ENCODE data around the gene HNRNPC. TPM values are rescaled to one million over a fixed set of nuclear protein-coding genes. Genes with fewer than 3 reads are reported as not detected.

Gene HNRNPC
- total RNA-seq, 1 experiment from 2014 or later = 843 TPM

DNA sequence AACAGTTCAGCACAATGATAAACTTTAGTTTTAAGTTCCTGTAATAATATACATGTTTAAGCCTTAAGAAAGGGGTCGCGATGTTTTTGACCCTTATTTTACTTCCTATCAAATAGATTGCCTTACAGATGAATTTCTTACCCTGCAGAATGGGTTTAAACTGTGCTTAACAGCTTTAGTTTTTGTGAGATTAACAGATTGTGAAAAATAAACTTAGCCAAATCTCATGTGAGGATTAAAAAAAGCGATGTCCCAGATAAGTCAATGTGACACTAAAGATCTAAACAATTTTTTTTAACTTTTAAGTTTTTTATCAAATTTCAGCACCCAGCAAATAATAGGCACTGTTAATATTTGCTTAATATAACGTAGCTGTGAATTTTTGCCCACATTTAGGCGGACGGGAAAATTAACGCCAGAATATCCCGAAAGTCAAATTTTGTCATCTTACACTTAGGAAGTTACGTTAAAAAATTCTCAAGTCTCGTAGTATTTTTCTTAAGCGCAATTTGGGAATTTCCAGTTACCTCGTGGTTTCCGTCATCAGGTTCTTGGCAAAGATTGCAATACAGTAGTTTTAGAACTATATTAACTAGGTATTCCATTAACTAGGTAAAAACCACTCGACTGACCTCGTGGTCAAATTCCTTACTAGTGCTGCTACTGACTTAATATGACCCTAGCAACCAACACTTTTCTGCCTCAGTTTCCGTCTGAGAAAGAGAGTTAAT lies 1.2 kb downstream of the HNRNPC start:
- DNase-seq (ENCODE audit: low read depth, low spot score) = no peak

GRCh38 chr14:21267431-21267845 lies 1.8 kb downstream of the HNRNPC start:
- Histone ChIP-seq H3K4me3 (replicated peaks in 1 of 2; ENCODE audit: low read depth in 1 of 2, low read length in 2 of 2) (peak overlapping the region; percentile 91 to 98), H3K4me1 (ENCODE audit: control insufficient read depth in 1 of 2, insufficient read depth in 2 of 2, low read length in 2 of 2) (peaks cover 14 to 52% of the 10 kb centered on the region in 2 experiments), H3K9me3 (ENCODE audit: control insufficient read depth in 1 of 2, insufficient read depth in 1 of 2, low read depth in 1 of 2, low read length in 2 of 2) (no peaks in the 10 kb centered on the region), H3K9ac (ENCODE audit: low read length) (peak overlapping the region; percentile 100), H3K27ac (ENCODE audit: low read depth, low read length) (no peak overlapping the region), H4K20me1 (ENCODE audit: insufficient read depth) (peaks cover 56% of the 10 kb centered on the region), H2AFZ (ENCODE audit: low read depth, low read length, poor library complexity, severe bottlenecking) (no peak overlapping the region), H3K9me2 (ENCODE audit: insufficient read depth) (no peaks in the 10 kb centered on the region), H3K79me2 (ENCODE audit: insufficient read depth, low read length) (peaks cover 69% of the 10 kb centered on the region), H3K36me3 (ENCODE audit: control insufficient read depth in 1 of 2, insufficient read depth in 2 of 2, low read length in 2 of 2) (peaks cover 46 to 50% of the 10 kb centered on the region in 2 experiments), H3K27me3 (ENCODE audit: insufficient read depth, low read length) (no peaks in the 10 kb centered on the region), H3K4me2 (ENCODE audit: low read length) (peak overlapping the region; percentile 95)
- no TSS peak for BruUV-seq (replicated peaks)
- ChIA-PET RAD21 (ENCODE audit: low non-redundant PET in 1 of 2, low total read pairs in 2 of 2, uncharacterized antibody in 2 of 2, unreplicated experiment in 2 of 2) (interaction anchor here in 1 of 2 experiments (0.7 kb wide), 1 partner anchor 38 kb away, joined by 3 read pairs; no protein-coding TSS in a partner anchor), CTCF (no interaction called here), POLR2A (no interaction called here)
- ATAC-seq (no peak), DNase-seq (ENCODE audit: low read depth, low spot score) (no peak)
- intact Hi-C loops (cut with micrococcal nuclease) = no loop called here
- TF ChIP-seq SP1 (IDR thresholded peaks at IDR 0.05; ENCODE audit: low read depth) (no peak), EZH2 (IDR thresholded peaks at IDR 0.05) (no peak), EZH2phosphoT487 (IDR thresholded peaks at IDR 0.05; ENCODE audit: borderline replicate concordance) (no peak), ZBTB33 (IDR thresholded peaks at IDR 0.05; ENCODE audit: extremely low read depth, insufficient replicate concordance, low read length) (no peak)
- TF ChIP-seq, protein P1, sequence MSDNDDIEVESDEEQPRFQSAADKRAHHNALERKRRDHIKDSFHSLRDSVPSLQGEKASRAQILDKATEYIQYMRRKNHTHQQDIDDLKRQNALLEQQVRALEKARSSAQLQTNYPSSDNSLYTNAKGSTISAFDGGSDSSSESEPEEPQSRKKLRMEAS (IDR thresholded peaks at IDR 0.05) = no peak
- TF ChIP-seq, protein P2, sequence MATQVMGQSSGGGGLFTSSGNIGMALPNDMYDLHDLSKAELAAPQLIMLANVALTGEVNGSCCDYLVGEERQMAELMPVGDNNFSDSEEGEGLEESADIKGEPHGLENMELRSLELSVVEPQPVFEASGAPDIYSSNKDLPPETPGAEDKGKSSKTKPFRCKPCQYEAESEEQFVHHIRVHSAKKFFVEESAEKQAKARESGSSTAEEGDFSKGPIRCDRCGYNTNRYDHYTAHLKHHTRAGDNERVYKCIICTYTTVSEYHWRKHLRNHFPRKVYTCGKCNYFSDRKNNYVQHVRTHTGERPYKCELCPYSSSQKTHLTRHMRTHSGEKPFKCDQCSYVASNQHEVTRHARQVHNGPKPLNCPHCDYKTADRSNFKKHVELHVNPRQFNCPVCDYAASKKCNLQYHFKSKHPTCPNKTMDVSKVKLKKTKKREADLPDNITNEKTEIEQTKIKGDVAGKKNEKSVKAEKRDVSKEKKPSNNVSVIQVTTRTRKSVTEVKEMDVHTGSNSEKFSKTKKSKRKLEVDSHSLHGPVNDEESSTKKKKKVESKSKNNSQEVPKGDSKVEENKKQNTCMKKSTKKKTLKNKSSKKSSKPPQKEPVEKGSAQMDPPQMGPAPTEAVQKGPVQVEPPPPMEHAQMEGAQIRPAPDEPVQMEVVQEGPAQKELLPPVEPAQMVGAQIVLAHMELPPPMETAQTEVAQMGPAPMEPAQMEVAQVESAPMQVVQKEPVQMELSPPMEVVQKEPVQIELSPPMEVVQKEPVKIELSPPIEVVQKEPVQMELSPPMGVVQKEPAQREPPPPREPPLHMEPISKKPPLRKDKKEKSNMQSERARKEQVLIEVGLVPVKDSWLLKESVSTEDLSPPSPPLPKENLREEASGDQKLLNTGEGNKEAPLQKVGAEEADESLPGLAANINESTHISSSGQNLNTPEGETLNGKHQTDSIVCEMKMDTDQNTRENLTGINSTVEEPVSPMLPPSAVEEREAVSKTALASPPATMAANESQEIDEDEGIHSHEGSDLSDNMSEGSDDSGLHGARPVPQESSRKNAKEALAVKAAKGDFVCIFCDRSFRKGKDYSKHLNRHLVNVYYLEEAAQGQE (IDR thresholded peaks at IDR 0.05; ENCODE audit: low read depth) = no peak

More for the DNA sequence above, 1.2 kb downstream of the HNRNPC start:
- Histone ChIP-seq H3K4me3 (replicated peaks in 1 of 2; ENCODE audit: low read depth in 1 of 2, low read length in 2 of 2) (peak overlapping the region; percentile 91 to 98), H3K27ac (ENCODE audit: low read depth, low read length) (peak overlapping the region; percentile 57; the same call in 1 of the 2 replicates), H3K9me2 (ENCODE audit: insufficient read depth) (no peaks in the 10 kb centered on the region), H3K27me3 (ENCODE audit: insufficient read depth, low read length) (no peaks in the 10 kb centered on the region), H3K9ac (ENCODE audit: low read length) (peak overlapping the region; percentile 100), H3K36me3 (ENCODE audit: control insufficient read depth in 1 of 2, insufficient read depth in 2 of 2, low read length in 2 of 2) (peaks cover 40 to 48% of the 10 kb centered on the region in 2 experiments), H3K9me3 (ENCODE audit: control insufficient read depth in 1 of 2, insufficient read depth in 1 of 2, low read depth in 1 of 2, low read length in 2 of 2) (no peaks in the 10 kb centered on the region), H4K20me1 (ENCODE audit: insufficient read depth) (peaks cover 51% of the 10 kb centered on the region), H3K79me2 (ENCODE audit: insufficient read depth, low read length) (peaks cover 63% of the 10 kb centered on the region), H3K4me2 (ENCODE audit: low read length) (peak overlapping the region; percentile 95), H3K4me1 (ENCODE audit: control insufficient read depth in 1 of 2, insufficient read depth in 2 of 2, low read length in 2 of 2) (peaks cover 14 to 52% of the 10 kb centered on the region in 2 experiments), H2AFZ (ENCODE audit: low read depth, low read length, poor library complexity, severe bottlenecking) (no peak overlapping the region)
- ATAC-seq = no peak
- no peak for TF ChIP-seq EGR1 (IDR thresholded peaks at IDR 0.05; ENCODE audit: low read depth)
- TF ChIP-seq SP1 (IDR thresholded peaks at IDR 0.05; ENCODE audit: low read depth) = no peak
- TF ChIP-seq ELF1 (IDR thresholded peaks at IDR 0.05; ENCODE audit: borderline replicate concordance, low read depth) = no peak
- no peak for TF ChIP-seq RAD21 (IDR thresholded peaks at IDR 0.05; ENCODE audit: low read depth)
- TF ChIP-seq YY1 (IDR thresholded peaks at IDR 0.05; ENCODE audit: extremely low read depth, insufficient replicate concordance, low read depth, low read length) = no peak
- no peak for TF ChIP-seq CBX3 (IDR thresholded peaks at IDR 0.05; ENCODE audit: low read depth)
- TF ChIP-seq SIN3A (IDR thresholded peaks at IDR 0.05; ENCODE audit: low read depth) = no peak
- TF ChIP-seq POLR2A (IDR thresholded peaks at IDR 0.05; ENCODE audit: borderline replicate concordance, extremely low read depth, insufficient read depth, insufficient read length) = no peak
- no peak for TF ChIP-seq EZH2phosphoT487 (IDR thresholded peaks at IDR 0.05; ENCODE audit: borderline replicate concordance)
- TF ChIP-seq EZH2 (IDR thresholded peaks at IDR 0.05) = no peak
- RAD21 ChIA-PET (ENCODE audit: low non-redundant PET in 1 of 2, low total read pairs in 2 of 2, uncharacterized antibody in 2 of 2, unreplicated experiment in 2 of 2) = no interaction called here
- POLR2A ChIA-PET = no interaction called here
- intact Hi-C loops (cut with micrococcal nuclease) = no loop called here
- BruUV-seq (replicated peaks) = no TSS peak
- CTCF ChIA-PET = no interaction called here

All from HCT116 (cell line).